Sciatic nerve (tissue), 2 donors: ENCODE results near the gene MNT. TPM values are rescaled to one million over a fixed set of nuclear protein-coding genes. Genes with fewer than 3 reads are reported as not detected.
A peak's percentile ranks its signal among the peaks of the same experiment; 100 is the strongest.

Source experiments
- ATAC-seq: fragments of 200-7000 bp; cut with Tn5 transposase; one replicate; pipeline ENCODE4 v1.9.1; 2020; ENCODE audit warnings: mild to moderate bottlenecking, moderate library complexity
- DNase-seq: peaks from one replicate; pipeline ENCODE4 v3.0.0-alpha.2; 2020; ENCODE audit warnings: low spot score
- intact Hi-C: fragments of 100-400 bp; cut with DNase I; formaldehyde crosslinking; loops from one replicate; pipeline ENCODE4 v1.14.2; 2022
- total RNA-seq: library from RNA; stranded (reverse); fragmentation: NEBNext Ultra II Directional; extraction: Animal tissue kit (Norgen Biotek cat#: 25700); gene quantifications from one replicate; pipeline ENCODE4 v1.2.1, GENCODE V29; 2021
- donor health status: DM: no; HTN: no; CAD: no.
- donor health status: DM: no; HTN: no; CAD: no.

The MNT gene
- total RNA-seq, 1 donor from 2014 or later = 37.7 TPM

DNA sequence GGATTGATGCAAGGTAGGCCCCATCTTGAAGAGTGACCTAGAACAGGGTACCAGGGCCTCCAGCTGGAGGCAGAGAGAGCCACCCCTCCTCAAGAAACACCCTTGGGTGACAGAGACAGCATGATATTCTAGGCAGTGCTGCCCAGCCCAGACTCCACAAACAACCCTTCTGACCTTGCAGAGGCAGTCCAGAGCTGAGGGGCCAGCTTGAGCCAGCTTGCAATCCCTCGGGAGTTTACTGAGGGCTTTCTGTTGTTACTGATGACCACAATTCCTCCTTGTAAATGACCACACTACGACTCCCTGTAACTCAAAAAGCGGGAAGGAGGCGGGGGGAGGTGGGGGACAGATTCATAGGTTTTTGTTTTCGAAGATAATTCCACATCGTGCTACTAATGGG, 18.6 kb upstream of the MNT start:
- DNase-seq = no peak
- ATAC-seq = no peak
- intact Hi-C loops = loop anchor here (5.0 kb wide), 1 partner anchor 42 kb away; no protein-coding TSS in a partner anchor

DNA sequence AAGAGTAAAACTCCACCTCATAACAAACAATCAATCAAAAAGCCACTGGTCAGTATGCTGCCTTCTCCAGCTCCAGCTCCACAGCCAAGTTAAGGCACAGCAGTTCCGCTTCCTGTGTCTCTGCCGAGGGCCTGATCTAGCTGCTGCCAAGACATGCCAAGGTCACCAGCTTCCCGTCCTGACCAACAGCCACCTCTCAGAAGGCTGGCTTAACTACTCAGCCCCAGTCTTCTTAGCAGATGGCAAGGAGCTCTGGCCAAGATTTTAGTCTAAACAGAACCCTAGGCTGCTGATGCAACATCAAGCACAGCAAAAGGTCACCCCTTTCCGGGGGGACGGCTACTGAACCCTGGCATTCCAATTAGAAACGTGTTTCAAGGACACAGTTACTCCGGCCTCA, 17.7 kb upstream of the MNT start:
- ATAC-seq = no peak
- DNase-seq = no peak
- intact Hi-C loops = loop anchor here (5.0 kb wide), 1 partner anchor 41 kb away; no protein-coding TSS in a partner anchor

DNA sequence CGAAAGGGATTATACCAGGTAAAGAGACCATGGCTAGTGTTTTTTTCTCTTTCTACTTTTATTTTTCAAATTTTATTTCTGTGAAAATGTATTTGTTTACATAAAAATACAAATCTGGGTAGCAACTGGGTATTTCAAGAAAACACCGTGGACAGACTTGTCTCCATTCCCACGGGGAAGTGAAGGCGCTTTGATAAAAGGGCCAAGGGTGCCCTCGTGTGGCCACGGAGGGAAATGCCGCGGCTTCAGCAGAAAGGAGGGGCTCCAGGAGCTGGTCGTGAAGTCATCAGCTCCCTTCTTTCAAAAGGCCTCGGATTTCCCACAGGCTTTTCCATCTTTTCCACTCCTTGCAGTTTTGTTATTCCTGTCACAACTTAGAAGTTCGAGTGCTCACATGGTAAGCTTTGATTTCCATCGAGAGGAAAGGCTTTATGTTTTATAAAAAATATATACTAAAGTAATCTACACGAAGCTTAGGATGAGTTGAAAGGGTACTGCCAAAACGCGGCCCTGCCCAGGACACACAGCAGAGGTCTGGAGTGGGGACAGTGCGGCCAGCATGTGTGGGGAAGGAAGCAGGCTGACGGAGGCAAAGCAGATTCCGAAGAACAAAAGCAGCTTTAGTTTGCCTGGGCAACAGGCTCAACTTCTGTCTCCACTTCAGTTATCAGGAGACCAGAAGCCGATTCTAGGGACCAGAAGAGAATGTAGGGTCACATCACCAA, 15.3 kb upstream of the MNT start:
- intact Hi-C loops = loop anchor here (5.0 kb wide), 1 partner anchor 39 kb away; no protein-coding TSS in a partner anchor
- ATAC-seq (peak; percentile 91), DNase-seq (peak; percentile 96)

GRCh38 chr17:2415081-2415480, 14.2 kb upstream of the MNT start:
- intact Hi-C loops = loop anchor here (5.0 kb wide), 1 partner anchor 38 kb away; no protein-coding TSS in a partner anchor
- DNase-seq = no peak
- no peak for ATAC-seq

DNA sequence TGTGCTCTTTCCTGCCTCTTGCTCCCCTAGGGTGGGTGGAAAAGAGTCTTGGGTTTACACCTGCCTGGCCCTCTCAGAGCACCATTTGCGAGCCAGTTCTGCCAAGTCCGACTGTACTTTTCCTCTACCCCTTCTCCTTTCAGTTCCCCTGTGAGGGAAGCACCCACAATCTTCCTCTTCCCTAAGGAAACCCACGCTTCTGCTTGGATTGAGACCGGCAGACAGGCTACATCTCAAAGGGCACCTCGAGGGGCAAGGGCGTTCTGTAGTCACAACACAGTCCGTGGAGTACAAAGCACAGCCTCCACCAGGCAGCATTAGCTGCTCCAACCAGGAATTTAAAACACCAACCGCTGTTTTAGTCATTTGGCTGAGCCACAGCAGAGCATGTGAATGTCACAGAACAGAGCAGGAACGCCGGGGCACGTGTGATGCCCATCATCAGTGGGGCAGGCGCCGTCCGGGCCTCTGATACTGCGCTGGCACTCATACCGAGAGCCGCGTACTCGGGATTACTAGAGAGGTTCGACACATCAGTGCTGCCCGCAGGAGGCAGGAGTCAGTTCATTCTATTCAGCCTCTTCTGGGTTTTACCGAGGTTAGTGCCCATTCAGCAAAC, 13.7 kb upstream of the MNT start:
- DNase-seq = no peak
- intact Hi-C loops = loop anchor here (5.0 kb wide), 1 partner anchor 37 kb away; no protein-coding TSS in a partner anchor
- ATAC-seq = no peak

DNA sequence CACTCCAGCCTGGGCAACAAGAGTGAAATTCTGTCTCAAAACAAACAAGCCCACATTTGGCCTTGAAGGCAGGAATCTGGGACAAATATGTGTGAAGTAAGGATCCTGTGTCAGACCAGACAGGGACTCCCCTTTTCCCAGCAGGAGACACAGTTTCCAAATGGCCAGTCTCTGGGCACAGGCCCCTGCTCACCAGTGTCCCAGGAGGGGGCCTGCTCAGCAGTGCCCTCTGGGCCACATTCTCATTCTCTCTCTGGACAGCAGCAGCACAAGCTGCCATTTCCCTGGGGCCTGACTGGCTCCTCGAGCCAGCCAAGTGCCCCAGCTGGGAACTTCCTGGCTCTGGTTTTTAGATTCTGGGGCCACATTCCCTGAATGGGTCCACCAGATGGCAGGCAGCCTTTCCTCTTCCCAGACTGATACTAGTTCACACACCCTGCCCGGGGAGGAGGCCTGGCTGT, 11.7 kb upstream of the MNT start:
- DNase-seq (no peak), ATAC-seq (peak; percentile 30)
- intact Hi-C loops = no loop called here

- no peak for ATAC-seq
- DNase-seq = peak; percentile 43
- intact Hi-C loops = loop anchor here (2.0 kb wide), 1 partner anchor 22 kb away; no protein-coding TSS in a partner anchor
Measured at GRCh38 chr17:2410951-2411350, 10.1 kb upstream of the MNT start.

GRCh38 chr17:2406903-2407790, 6.3 kb upstream of the MNT start:
- peak; percentile 83 for ATAC-seq
- intact Hi-C loops = no loop called here
- peak; percentile 76 for DNase-seq

GRCh38 chr17:2406271-2406902, 5.5 kb upstream of the MNT start:
- DNase-seq (no peak), ATAC-seq (no peak)
- intact Hi-C loops = no loop called here

DNA sequence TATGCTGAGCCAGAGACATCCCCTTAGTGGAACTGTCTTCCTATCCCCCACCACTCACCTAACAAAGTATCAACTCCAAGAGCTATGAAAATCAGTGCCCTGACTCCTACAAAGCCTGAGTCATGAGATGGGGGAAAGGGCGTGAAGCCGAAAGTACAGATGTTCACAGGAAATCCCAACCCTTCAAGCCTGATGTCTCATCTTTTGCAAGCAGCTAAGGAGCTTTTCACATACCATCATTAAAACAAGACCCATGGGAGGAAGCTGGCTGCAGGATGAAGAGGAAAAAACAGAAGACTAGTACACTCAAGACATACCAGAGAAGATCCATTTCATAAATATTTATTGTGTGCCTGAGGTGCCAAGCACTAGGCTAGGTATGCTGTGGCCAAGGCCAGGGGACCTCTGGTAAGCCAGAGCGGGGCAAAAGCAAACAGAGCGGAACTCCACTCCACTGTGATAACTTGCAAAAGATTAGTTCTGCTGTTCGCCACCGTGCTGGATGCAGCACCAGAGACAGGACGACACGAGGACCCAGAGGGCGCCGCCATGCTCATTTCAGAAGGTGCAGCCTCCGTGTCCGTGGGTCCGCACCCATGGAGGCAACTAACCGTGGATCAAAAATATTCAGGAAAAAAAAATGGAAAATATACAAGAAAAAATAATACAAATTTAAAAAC, 4.5 kb upstream of the MNT start:
- intact Hi-C loops = no loop called here
- DNase-seq (no peak), ATAC-seq (no peak)

GRCh38 chr17:2403044-2403443, 2.2 kb upstream of the MNT start:
- intact Hi-C loops = no loop called here
- ATAC-seq = no peak
- DNase-seq = no peak

GRCh38 chr17:2402544-2402943, 1.7 kb upstream of the MNT start:
- intact Hi-C loops = no loop called here
- DNase-seq (no peak), ATAC-seq (no peak)

GRCh38 chr17:2401426-2402221, 764 bp upstream of the MNT start:
- intact Hi-C loops = no loop called here
- ATAC-seq = peak; percentile 75
- DNase-seq = peak; percentile 100

DNA sequence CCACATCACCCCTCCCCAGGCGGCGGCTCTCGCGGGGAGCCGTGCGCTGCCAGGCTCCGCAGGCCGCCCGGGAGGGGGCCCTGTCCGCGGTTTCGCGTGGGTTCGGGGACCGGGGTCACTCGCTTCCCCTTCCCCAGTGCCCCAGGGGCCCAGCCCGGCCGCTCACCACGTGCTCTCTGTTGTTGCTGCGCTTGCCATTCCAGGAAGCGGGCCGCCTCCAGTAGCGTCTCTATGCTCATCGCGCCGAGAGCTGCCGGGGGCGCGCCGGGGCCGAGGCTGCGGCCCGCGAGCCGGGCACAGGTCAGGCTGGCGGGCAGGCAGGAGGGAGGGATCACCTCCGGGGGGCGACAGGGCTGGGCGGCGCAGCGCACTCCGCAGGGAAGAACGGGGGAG, 390 bp downstream of the MNT start:
- intact Hi-C loops = no loop called here
- peak; percentile 84 for DNase-seq

DNA sequence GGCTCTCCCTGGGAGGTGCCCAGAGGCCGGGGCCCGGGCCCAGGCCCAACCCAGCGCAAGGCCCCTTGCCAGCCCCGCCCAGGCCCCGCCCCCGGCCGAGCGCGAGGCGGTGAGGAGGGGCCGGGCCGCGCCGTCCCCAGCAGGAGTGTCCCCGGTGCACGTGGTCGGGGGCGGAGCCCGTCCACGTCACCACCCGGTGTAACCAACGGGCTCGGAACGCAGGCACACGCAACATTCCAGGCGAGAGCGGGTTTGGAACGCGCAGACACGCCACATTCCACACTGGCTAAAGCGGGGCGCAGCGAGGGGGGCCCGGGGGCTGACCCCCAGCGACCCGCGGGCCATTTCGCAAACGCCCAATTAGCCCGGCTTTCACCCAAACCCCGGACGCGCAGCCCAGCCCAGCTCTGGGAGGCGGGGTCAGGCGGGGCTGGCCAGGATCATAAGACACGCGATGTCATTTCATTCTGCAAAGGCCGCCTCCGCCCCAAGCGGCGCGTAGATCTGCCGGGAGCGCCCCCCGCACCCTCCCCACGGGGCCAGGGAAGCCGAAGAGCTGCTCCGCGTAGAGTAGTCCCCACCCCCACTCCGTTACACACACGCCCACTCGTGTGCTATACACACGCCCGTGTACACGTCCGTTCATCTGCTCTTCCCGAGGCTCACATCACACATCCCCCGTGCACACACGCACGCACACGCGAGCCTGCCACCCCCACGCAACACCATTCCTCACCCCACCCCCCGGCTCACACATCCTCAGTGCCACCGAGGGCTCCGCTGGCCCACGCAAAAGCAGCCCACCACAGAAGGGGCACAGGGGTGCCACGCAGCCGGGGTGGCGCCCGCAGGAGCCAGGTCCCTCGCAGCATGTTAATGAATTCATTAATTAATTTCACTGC, 1.0 kb downstream of the MNT start:
- ATAC-seq (peak; percentile 76), DNase-seq (peak; percentile 97)
- intact Hi-C loops = no loop called here

More for the DNA sequence above, 390 bp downstream of the MNT start:
- ATAC-seq = no peak

- intact Hi-C loops = no loop called here
- peak; percentile 6 for ATAC-seq
- no peak for DNase-seq
Measured at GRCh38 chr17:2398655-2399571, 1.9 kb downstream of the MNT start.
